GM20000 (cell line): ENCODE data around the gene SCG3.

Source experiments
- DNase-seq: peaks from one replicate; pipeline ENCODE4 v3.0.0; 2012; ENCODE audit warnings: low spot score
- CTCF ChIP-seq: IDR thresholded peaks from 2 replicates; pipeline ENCODE4 v1.5.1; 2012; ENCODE audit warnings: mild to moderate bottlenecking, control low read depth; ENCODE audit errors: extremely low read depth, missing control alignments

The SCG3 gene

DNA sequence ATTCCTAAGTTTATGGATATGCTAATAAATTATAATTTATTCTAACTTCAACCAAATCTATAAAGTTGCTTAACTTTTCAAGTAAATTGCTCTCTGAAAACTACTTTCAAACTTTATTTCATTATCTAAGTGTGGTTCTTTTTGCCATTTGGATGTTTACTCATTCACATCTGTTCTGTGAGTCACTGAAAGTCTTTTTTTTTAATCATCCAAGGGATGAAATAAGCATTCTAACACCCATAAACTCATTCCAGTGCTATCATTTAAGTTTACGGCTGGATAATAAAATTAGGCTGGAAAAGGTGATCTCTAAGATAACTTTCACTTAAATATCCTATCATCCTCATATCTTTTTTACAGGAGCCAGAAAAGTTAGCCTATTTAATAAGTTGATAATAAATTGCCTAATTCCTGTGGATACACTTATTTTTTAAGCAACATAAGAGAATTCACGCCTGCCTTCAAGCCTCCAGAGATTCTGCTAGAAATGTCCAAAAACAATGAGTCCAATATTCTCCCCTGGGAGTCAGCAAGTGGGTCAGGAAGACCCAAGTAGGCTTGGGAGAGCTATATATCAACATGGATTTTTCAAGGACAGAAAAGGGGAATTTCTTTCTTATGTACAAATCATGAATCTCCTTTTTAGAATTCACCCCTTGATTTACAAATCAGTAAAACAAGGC lies 25.8 kb downstream of the SCG3 start:
- DNase-seq, result no peak
- TF ChIP-seq CTCF, result no peak

DNA sequence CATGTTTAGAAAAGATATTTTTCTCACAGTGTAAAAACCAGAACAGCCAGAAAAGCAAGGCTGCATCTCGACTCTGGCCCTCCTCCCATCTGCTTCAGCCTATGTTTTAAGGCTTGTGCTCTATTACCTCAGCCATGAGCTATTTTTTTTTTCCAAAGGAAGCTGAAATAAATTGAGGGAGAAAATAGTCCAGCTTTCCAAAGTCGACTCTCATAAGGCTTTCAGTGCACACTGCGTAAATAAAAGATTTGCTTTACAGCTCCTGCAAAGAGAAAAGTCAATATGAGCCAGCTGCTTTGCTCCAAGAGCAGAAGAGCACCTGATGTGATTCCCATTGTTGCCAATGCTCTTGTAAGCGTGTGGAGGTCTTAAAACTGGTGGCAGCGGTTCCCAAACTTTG lies 26.7 kb downstream of the SCG3 start:
- no peak for DNase-seq
- no peak for TF ChIP-seq CTCF

DNA sequence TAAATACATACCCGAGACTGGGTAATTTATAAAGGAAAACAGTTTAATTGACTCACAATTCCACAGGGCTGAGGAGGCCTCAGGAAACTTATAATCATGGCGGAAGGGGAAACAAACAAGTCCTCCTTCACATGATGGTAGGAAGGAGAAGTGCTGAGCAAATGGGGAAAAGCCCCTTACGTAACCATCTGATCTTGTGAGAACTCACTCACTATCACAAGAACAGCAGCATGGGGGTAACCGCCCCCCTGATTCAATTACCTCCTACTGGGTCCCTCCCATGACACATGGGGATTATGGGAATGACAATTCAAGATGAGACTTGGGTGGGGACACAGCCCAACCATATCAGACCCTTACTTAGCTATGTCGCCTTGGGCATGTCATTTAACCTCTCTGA lies 27.7 kb downstream of the SCG3 start:
- no peak for TF ChIP-seq CTCF
- no peak for DNase-seq

GRCh38 chr15:51714162-51714561 lies 32.9 kb downstream of the SCG3 start:
- TF ChIP-seq CTCF, result no peak

GRCh38 chr15:51714911-51715310 lies 33.6 kb downstream of the SCG3 start:
- TF ChIP-seq CTCF, result no peak

More at GRCh38 chr15:51714162-51714561, 32.9 kb downstream of the SCG3 start:
- DNase-seq, result no peak

GRCh38 chr15:51718219-51718618 lies 36.9 kb downstream of the SCG3 start:
- no peak for TF ChIP-seq CTCF
- no peak for DNase-seq

More at GRCh38 chr15:51714911-51715310, 33.6 kb downstream of the SCG3 start:
- no peak for DNase-seq

- DNase-seq, result no peak
- no peak for TF ChIP-seq CTCF
Measured at GRCh38 chr15:51718746-51719145, 37.4 kb downstream of the SCG3 start.
